Uterus (tissue), 2 donors: ENCODE data around the gene KHK.

ENCODE experiments used
- CTCF ChIP-seq, 4 experiments: fragments of 200-600 bp in 2 of 4; fragments of 450-650 bp in 2 of 4; sonication (generic) in 2 of 4; IDR thresholded peaks; one replicate each; pipeline ENCODE4 v1.5.1; 2016 to 2019; ENCODE audit warnings: antibody characterized with exemption in 4 of 4, mild to moderate bottlenecking in 2 of 4, moderate library complexity in 1 of 4
- POLR2A ChIP-seq, 2 donors: fragments of 450-650 bp; IDR thresholded peaks; one replicate each; pipeline ENCODE4 v1.6.1; 2016; ENCODE audit warnings: antibody characterized with exemption in 2 of 2, mild to moderate bottlenecking in 1 of 2, moderate library complexity in 1 of 2

- TF ChIP-seq CTCF (IDR thresholded peaks at IDR 0.05) (no peak), POLR2A (IDR thresholded peaks at IDR 0.05) (peak in 1 of 2 donors; percentile 60)
These were observed 62.3 kb downstream of the KHK start, which contains the start of gene TCF23 for GRCh38 chr2:27148801-27149439.
